CD4-positive, alpha-beta T cell (primary cell): ENCODE results near the gene SAG. TPM values are rescaled to one million over a fixed set of nuclear protein-coding genes. Genes with fewer than 3 reads are reported as not detected.
A peak's percentile ranks its signal among the peaks of the same experiment; 100 is the strongest.

Experiments
- ATAC-seq: fragments of 200-7000 bp; cut with Tn5 transposase; one replicate; pipeline ENCODE4 v1.10.0; 2022; ENCODE audit warnings: mild to moderate bottlenecking; ENCODE audit not compliant: poor library complexity
- CTCF ChIA-PET: fragments of 350-600 bp; sonication (Branson Sonifier 250); formaldehyde crosslinking; loops from one replicate; lab custom pipeline; 2021; ENCODE audit warnings: antibody characterized with exemption, inconsistent platforms; lab: Charles Lee
- POLR2A ChIA-PET: fragments of 350-600 bp; sonication (Branson Sonifier 250); formaldehyde crosslinking; loops from one replicate; lab custom pipeline; 2021; ENCODE audit warnings: antibody characterized with exemption, inconsistent platforms; lab: Charles Lee
- DNase-seq, 14 experiments: peaks; one replicate each; pipeline ENCODE4 v3.0.0-alpha.2; 2013 to 2020; ENCODE audit warnings: mixed read lengths in 2 of 14
- H3K27ac ChIP-seq, 2 donors: one replicate each; pipeline versions ENCODE4 v1.5.1 to v1.7.0; 2013; ENCODE audit warnings: low read length in 2 of 2, low read depth in 1 of 2, mild to moderate bottlenecking in 1 of 2
- H3K27me3 ChIP-seq, 2 experiments: 1 replicate in 1 of 2; 2 replicates in 1 of 2; pipeline versions ENCODE4 v1.6.1 to v1.7.0; 2013; ENCODE audit warnings: low read length in 2 of 2, control low read depth in 1 of 2, mild to moderate bottlenecking in 1 of 2, moderate library complexity in 1 of 2; ENCODE audit not compliant: insufficient read depth in 2 of 2, control insufficient read depth in 1 of 2
- H3K36me3 ChIP-seq: one replicate; pipeline ENCODE4 v1.6.1; 2013; ENCODE audit warnings: low read length, control low read depth; ENCODE audit not compliant: insufficient read depth
- H3K4me1 ChIP-seq: one replicate; pipeline ENCODE4 v1.6.1; 2013; ENCODE audit warnings: low read length, control low read depth; ENCODE audit not compliant: insufficient read depth
- H3K4me3 ChIP-seq: one replicate; pipeline ENCODE4 v1.5.1; 2013; ENCODE audit warnings: mild to moderate bottlenecking, low read length, moderate library complexity
- H3K9me3 ChIP-seq, 2 experiments: 1 replicate in 1 of 2; 2 replicates in 1 of 2; pipeline versions ENCODE4 v1.6.1 to v1.7.0; 2013; ENCODE audit warnings: low read length in 2 of 2, mild to moderate bottlenecking in 2 of 2, control low read depth in 1 of 2, moderate library complexity in 1 of 2; ENCODE audit not compliant: control insufficient read depth in 1 of 2, insufficient read depth in 1 of 2
- H3K27ac Mint-ChIP-seq: one replicate; pipeline ENCODE4 v1.8.0; 2020; ENCODE audit warnings: mixed read lengths
- H3K27me3 Mint-ChIP-seq: one replicate; pipeline ENCODE4 v1.8.0; 2021; ENCODE audit warnings: mixed read lengths
- H3K36me3 Mint-ChIP-seq: one replicate; pipeline ENCODE4 v1.8.0; 2021; ENCODE audit warnings: low read depth, mixed read lengths
- H3K4me1 Mint-ChIP-seq: one replicate; pipeline ENCODE4 v1.8.0; 2021; ENCODE audit warnings: low read depth, mixed read lengths
- H3K4me3 Mint-ChIP-seq: one replicate; pipeline ENCODE4 v1.8.0; 2020; ENCODE audit warnings: mild to moderate bottlenecking, mixed read lengths
- H3K9me3 Mint-ChIP-seq: one replicate; pipeline ENCODE4 v1.8.0; 2020; ENCODE audit warnings: mixed read lengths
- CTCF ChIP-seq: fragments of 200-600 bp; IDR thresholded peaks from one replicate; pipeline ENCODE4 v1.8.0; 2022; ENCODE audit warnings: antibody characterized with exemption, mild to moderate bottlenecking
- intact Hi-C, 2 experiments: fragments of 100-400 bp; cut with DNase I in 1 of 2; cut with micrococcal nuclease in 1 of 2; formaldehyde crosslinking; loops; one replicate each; pipeline versions ENCODE4 v1.15.1 to v1.9.0; 2023 to 2025; cut with DNase I, micrococcal nuclease
- total RNA-seq, 174 experiments: library from RNA in 2 of 174; stranded (reverse) in 2 of 174; gene quantifications; one replicate each; pipeline ENCODE4 v1.2.3 and lab custom pipeline; 2021 to 2026

SAG gene
- total RNA-seq, 2 experiments from 2014 or later = 0.03 to 0.22 TPM

GRCh38 chr2:233328922-233329321 is 21.3 kb downstream of the SAG start:
- Histone ChIP-seq H3K36me3 (no peaks in the 10 kb centered on the region), H3K4me3 (no peak overlapping the region), H3K4me1 (peaks cover 45% of the 10 kb centered on the region), H3K27ac (no peak overlapping the region), H3K9me3 (peaks cover 0 to 5% of the 10 kb centered on the region in 2 experiments), H3K27me3 (no peaks in the 10 kb centered on the region)
- Mint-ChIP-seq H3K27me3 (no peaks in the 10 kb centered on the region), H3K36me3 (no peaks in the 10 kb centered on the region), H3K9me3 (peaks cover 3% of the 10 kb centered on the region), H3K4me1 (peaks cover 45% of the 10 kb centered on the region), H3K27ac (peak overlapping the region; percentile 69), H3K4me3 (no peak overlapping the region)
- no peak for ATAC-seq
- POLR2A ChIA-PET = no interaction called here
- DNase-seq = no peak
- intact Hi-C loops = no loop called here
- CTCF ChIA-PET = no interaction called here
- TF ChIP-seq CTCF = no peak

GRCh38 chr2:233329489-233330135 is 22.0 kb downstream of the SAG start:
- Histone ChIP-seq H3K27me3 (no peaks in the 10 kb centered on the region), H3K27ac (no peak overlapping the region), H3K9me3 (peaks cover 0 to 5% of the 10 kb centered on the region in 2 experiments), H3K4me1 (peaks cover 52% of the 10 kb centered on the region), H3K36me3 (no peaks in the 10 kb centered on the region), H3K4me3 (no peak overlapping the region)
- Mint-ChIP-seq H3K36me3 (no peaks in the 10 kb centered on the region), H3K4me3 (no peak overlapping the region), H3K4me1 (peaks cover 51% of the 10 kb centered on the region), H3K9me3 (peaks cover 3% of the 10 kb centered on the region), H3K27me3 (no peaks in the 10 kb centered on the region), H3K27ac (peak overlapping the region; percentile 69)
- intact Hi-C loops = loop anchor here in 1 of 2 experiments (2.0 kb wide), 1 partner anchor 57 kb away; no protein-coding TSS in a partner anchor
- POLR2A ChIA-PET = interaction anchor here (0.6 kb wide), 1 partner anchor 23 kb away, joined by 3 read pairs; no protein-coding TSS in a partner anchor
- DNase-seq = no peak
- CTCF ChIA-PET = no interaction called here
- TF ChIP-seq CTCF = no peak
- ATAC-seq = no peak

- no peak for TF ChIP-seq CTCF
- DNase-seq (peak; percentile 60 to 94 (median 73)), ATAC-seq (peak; percentile 96)
- Mint-ChIP-seq H3K27ac (peak overlapping the region; percentile 93), H3K27me3 (no peaks in the 10 kb centered on the region), H3K4me1 (peaks cover 57% of the 10 kb centered on the region), H3K4me3 (peak overlapping the region; percentile 78), H3K9me3 (peaks cover 3% of the 10 kb centered on the region), H3K36me3 (no peaks in the 10 kb centered on the region)
- POLR2A ChIA-PET = interaction anchor here (0.6 to 2.8 kb wide), 19 partner anchors 9 to 1868 kb away, joined by 3 to 77 read pairs (median 6); partner anchors contain the start of genes ATG16L1, DGKD, EIF4E2 and NCL
- no peaks in the 10 kb centered on the region for H3K27me3 ChIP-seq
- peaks cover 0 to 5% of the 10 kb centered on the region in 2 experiments for H3K9me3 ChIP-seq
- H3K4me3 ChIP-seq = peak overlapping the region; percentile 5
- CTCF ChIA-PET = interaction anchor here (0.8 to 2.1 kb wide), 2 partner anchors 23 to 112 kb away, joined by 3 to 6 read pairs; partner anchors contain the start of gene DGKD
- peaks cover 63% of the 10 kb centered on the region for H3K4me1 ChIP-seq
- peak overlapping the region; percentile 80 to 86 for H3K27ac ChIP-seq
- H3K36me3 ChIP-seq = no peaks in the 10 kb centered on the region
- intact Hi-C loops = loop anchor here (1.0 to 2.0 kb wide), 2 partner anchors 59 to 63 kb away; no protein-coding TSS in a partner anchor
Measured at GRCh38 chr2:233331536-233331935, 23.9 kb downstream of the SAG start.
